ENCODE data around the gene FAM163B. TPM values are rescaled to one million over a fixed set of nuclear protein-coding genes. Genes with fewer than 3 reads are reported as not detected.

FAM163B gene
- polyA plus RNA-seq = not detected in 2 replicates

DNA sequence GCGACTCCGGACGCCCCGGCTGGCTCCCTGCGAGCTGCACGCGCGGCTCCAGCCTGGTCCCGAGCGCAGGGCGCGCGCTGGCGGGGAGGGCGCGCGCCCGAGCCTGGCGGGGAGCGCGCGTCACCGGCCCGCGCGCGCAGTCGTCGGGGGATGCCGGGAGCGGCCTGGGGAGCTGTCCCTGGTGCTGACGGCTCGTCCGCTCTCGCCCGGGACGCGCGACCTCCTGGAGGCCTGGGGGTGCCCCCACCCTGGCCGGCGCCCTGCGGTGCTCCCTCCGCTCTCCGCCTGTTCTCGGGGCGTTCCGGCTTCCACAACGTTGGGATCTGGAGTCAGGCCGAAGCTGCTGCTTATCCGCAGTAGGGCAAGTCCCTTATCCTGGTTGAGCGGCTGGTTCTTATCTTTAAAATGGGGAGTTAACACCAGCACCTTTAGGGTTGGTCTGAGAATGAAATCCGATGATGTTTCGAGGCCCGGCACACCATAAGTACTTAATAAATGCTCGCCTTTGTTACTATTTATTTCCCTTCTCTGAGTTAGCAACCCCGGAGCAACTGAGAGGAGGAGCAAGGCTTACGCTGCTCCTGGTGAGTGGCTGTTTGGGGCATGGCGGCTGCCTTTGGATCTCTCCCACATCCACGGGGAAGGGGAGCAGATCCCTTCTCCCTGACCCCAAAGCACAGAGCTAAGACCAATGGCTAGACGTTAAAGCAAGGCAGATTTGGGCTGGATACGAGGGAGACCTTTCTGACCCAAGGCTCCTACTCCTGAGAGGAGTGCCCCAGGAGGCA is at the start of gene FAM163B:
Gene FAM163B, minus strand, starts transcription at position 79 of the 788 bp plus-strand sequence. CDS start 29,166 bp downstream, outside the sequence.

DNA sequence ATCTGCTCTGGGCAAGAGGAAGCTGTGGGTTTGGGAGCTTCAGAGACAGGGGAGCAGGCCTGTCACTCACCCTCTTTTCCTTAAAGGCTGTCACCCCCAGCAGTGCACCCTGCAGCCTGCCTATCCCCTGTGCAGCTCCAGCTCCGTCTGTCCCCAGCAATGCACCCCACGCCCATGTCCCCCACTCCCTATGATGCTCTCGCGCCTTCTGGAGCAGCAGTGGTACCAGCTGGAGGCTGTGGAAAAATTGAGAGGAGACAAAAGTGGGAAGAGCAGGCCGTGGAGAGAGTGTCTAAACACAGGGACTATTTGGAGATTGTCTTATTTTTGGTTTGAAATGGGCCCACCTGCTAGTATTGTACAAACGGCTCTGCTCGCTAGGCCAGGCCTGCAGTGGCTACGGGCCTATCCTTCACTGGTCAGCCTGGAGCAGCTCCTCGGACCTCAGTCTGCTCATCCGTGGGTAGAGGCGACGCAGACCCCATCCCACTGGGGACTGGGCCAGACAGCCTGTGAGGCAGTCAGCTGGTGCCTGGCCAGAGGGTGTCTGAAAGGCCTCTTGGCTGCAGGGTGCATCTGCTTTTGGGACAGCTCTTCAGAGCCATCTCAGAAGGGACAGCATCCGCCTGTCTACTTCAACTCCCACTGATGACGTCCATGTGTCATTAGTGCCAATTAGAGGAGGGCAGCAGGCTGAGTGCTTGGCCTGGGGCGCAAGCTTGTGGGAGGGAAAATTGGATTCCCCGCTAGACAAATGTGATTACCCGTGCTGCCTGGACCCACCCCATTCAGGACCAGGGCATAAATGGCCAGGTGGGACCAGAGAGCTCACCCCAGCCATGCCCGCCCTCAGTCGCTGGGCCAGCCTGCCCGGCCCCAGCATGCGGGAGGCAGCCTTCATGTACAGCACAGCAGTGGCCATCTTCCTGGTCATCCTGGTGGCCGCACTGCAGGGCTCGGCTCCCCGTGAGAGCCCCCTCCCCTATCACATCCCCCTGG is 26.6 kb upstream of the FAM163B start, which contains the start of gene DBH:
Gene DBH, plus strand, starts transcription at position 831 of the 999 bp plus-strand sequence. Its CDS starts 9 bp downstream, at position 840.

GRCh38 chr9:133534346-133535291 is 74.6 kb downstream of the FAM163B start, which contains the start of gene ADAMTSL2:
TSS of gene ADAMTSL2 (plus strand) at chr9:133534704. CDS start at chr9:133536713, 2,009 bp downstream.

Other genes starting within 250 kb of the FAM163B start
- 15.6 and 35.0 TPM in 2 replicates for gene SURF4, start 233.3 kb downstream of the FAM163B start, polyA plus RNA-seq
- 4.9 TPM in 1 of 2 replicates, not detected in the other for gene STKLD1, start 233.0 kb downstream of the FAM163B start, polyA plus RNA-seq
- 4.1 TPM in 2 replicates for gene REXO4, start 191.4 kb downstream of the FAM163B start, polyA plus RNA-seq
- gene ADAMTS13, start 187.0 kb downstream of the FAM163B start, polyA plus RNA-seq = 1.7 and 3.4 TPM in 2 replicates
- 1.3 and 11.2 TPM in 2 replicates for gene CACFD1, start 149.4 kb downstream of the FAM163B start, polyA plus RNA-seq
- 11.9 TPM in 2 replicates for gene SLC2A6, start 130.3 kb downstream of the FAM163B start, polyA plus RNA-seq
- gene MYMK, start 84.4 kb downstream of the FAM163B start, polyA plus RNA-seq = not detected in 2 replicates
- gene ADAMTSL2, start 74.7 kb downstream of the FAM163B start, polyA plus RNA-seq = 0.52 TPM in 1 of 2 replicates, not detected in the other
- not detected in 2 replicates for gene DBH, start 27.0 kb upstream of the FAM163B start, polyA plus RNA-seq
- gene SARDH, start 129.0 kb upstream of the FAM163B start, polyA plus RNA-seq = 1.4 TPM in 1 of 2 replicates, not detected in the other

All from Purkinje cell (primary cell).